Caco-2 (cell line): ENCODE data around the gene SHANK1. TPM values are rescaled to one million over a fixed set of nuclear protein-coding genes. Genes with fewer than 3 reads are reported as not detected.

ENCODE experiments used
- BruUV-seq: library from RNA; stranded (reverse); fragments of 400-500 nt; replicated peaks from 2 replicates; lab custom pipeline; 2021; lab: Mats Ljungman, UMichigan
- CTCF ChIA-PET: fragments of 300-600 bp; sonication (Branson Sonifier 250); formaldehyde crosslinking; loops from one replicate; lab custom pipeline; 2022; ENCODE audit warnings: antibody characterized with exemption; lab: Charles Lee
- POLR2A ChIA-PET: fragments of 300-600 bp; sonication (Branson Sonifier 250); formaldehyde crosslinking; loops from one replicate; lab custom pipeline; 2022; ENCODE audit warnings: antibody characterized with exemption; lab: Charles Lee
- DNase-seq, 2 experiments: peaks; one replicate each; pipeline versions ENCODE4 v3.0.0 to v3.0.0-alpha.2; 2020 to 2022
- H3K27me3 ChIP-seq: replicated peaks from 2 replicates; pipeline ENCODE4 v1.6.0; 2011; ENCODE audit warnings: low read length; ENCODE audit not compliant: control insufficient read depth, insufficient read depth
- H3K36me3 ChIP-seq: 2 replicates; pipeline ENCODE4 v1.5.1; 2011; ENCODE audit warnings: low read length; ENCODE audit not compliant: control insufficient read depth, insufficient read depth
- H3K4me1 ChIP-seq: fragments of 250-450 bp; sonication (Bioruptor Pico); 2 replicates; pipeline ENCODE4 v1.5.1; 2020; ENCODE audit warnings: mild to moderate bottlenecking
- H3K4me3 ChIP-seq: 2 replicates; pipeline ENCODE4 v1.5.1; 2011; ENCODE audit warnings: low read depth, mild to moderate bottlenecking, control low read depth, low read length
- H3K9me3 ChIP-seq: fragments of 250-450 bp; sonication (Bioruptor Pico); 2 replicates; pipeline ENCODE4 v1.5.1; 2020; ENCODE audit warnings: mild to moderate bottlenecking, moderate library complexity
- H3K27ac Mint-ChIP-seq: one replicate; pipeline ENCODE4 v1.8.0; 2022; ENCODE audit warnings: mixed read lengths; ENCODE audit not compliant: unreplicated experiment
- H3K27me3 Mint-ChIP-seq: one replicate; pipeline ENCODE4 v1.8.0; 2022; ENCODE audit warnings: mixed read lengths; ENCODE audit not compliant: insufficient read depth, unreplicated experiment
- H3K36me3 Mint-ChIP-seq: one replicate; pipeline ENCODE4 v1.8.0; 2022; ENCODE audit warnings: mild to moderate bottlenecking, mixed read lengths; ENCODE audit not compliant: insufficient read depth, unreplicated experiment
- H3K4me1 Mint-ChIP-seq: one replicate; pipeline ENCODE4 v1.8.0; 2022; ENCODE audit warnings: low read depth, mixed read lengths; ENCODE audit not compliant: unreplicated experiment
- H3K4me3 Mint-ChIP-seq: one replicate; pipeline ENCODE4 v1.8.0; 2022; ENCODE audit warnings: mild to moderate bottlenecking, moderate library complexity, mixed read lengths; ENCODE audit not compliant: unreplicated experiment
- H3K9me3 Mint-ChIP-seq: one replicate; pipeline ENCODE4 v1.8.0; 2022; ENCODE audit warnings: mixed read lengths; ENCODE audit not compliant: unreplicated experiment
- intact Hi-C: fragments of 100-400 bp; cut with micrococcal nuclease; formaldehyde crosslinking; loops from one replicate; pipeline ENCODE4 v1.10.0; 2022; ENCODE audit not compliant: unreplicated experiment
- total RNA-seq: library from RNA; stranded (reverse); gene quantifications from 2 replicates; pipeline ENCODE4 v1.2.3, GENCODE V29; 2022
- TF ChIP-seq, protein P1 (sequence below), 2 experiments: fragments of 200-600 bp in 1 of 2; IDR thresholded peaks; 1 replicate in 1 of 2; 2 replicates in 1 of 2; pipeline versions ENCODE4 v1.5.1 to v1.8.0; 2011 to 2022; ENCODE audit warnings: antibody characterized with exemption in 1 of 2, control low read depth in 1 of 2, inconsistent platforms in 1 of 2, low read depth in 1 of 2, low read length in 1 of 2, mild to moderate bottlenecking in 1 of 2, moderate library complexity in 1 of 2; ENCODE audit not compliant: insufficient read depth in 1 of 2, severe bottlenecking in 1 of 2, unreplicated experiment in 1 of 2

Gene SHANK1
- total RNA-seq, 1 experiment from 2014 or later, result not detected

DNA sequence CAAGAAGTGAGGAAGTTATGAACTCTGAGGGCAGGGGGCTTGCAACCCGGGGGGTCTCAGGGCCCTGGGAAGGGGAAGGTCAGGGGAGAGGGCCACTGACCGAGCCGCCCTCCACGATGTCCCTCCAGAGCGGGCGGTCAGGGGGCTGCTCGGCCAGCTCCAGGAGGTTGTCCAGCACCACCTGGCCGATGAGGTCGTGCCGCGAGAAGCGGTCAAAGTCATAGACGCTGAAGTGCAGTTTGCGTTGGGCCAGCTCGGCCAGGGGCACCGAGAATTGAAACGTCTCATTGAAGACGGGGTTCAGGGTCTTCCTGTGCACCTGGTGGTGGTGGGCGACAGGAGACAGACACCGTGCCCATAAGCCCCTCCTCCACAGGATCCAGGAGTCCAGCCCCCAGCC, 90.4 kb downstream of the SHANK1 start:
- no peaks in the 10 kb centered on the region for H3K36me3 ChIP-seq
- no TSS peak for BruUV-seq
- no peaks in the 10 kb centered on the region for H3K27me3 ChIP-seq
- Mint-ChIP-seq H3K36me3 (no peaks in the 10 kb centered on the region), H3K27ac (no peak overlapping the region), H3K27me3 (peaks cover 7% of the 10 kb centered on the region), H3K9me3 (no peaks in the 10 kb centered on the region), H3K4me3 (no peak overlapping the region), H3K4me1 (no peaks in the 10 kb centered on the region)
- ChIA-PET POLR2A (no interaction called here), CTCF (interaction anchor here (0.5 kb wide), 1 partner anchor 73 kb away, joined by 3 read pairs; no protein-coding TSS in a partner anchor)
- H3K4me1 ChIP-seq, result no peaks in the 10 kb centered on the region
- DNase-seq, result no peak
- H3K9me3 ChIP-seq, result peaks cover 14% of the 10 kb centered on the region
- no peak overlapping the region for H3K4me3 ChIP-seq
- TF ChIP-seq, protein P1, sequence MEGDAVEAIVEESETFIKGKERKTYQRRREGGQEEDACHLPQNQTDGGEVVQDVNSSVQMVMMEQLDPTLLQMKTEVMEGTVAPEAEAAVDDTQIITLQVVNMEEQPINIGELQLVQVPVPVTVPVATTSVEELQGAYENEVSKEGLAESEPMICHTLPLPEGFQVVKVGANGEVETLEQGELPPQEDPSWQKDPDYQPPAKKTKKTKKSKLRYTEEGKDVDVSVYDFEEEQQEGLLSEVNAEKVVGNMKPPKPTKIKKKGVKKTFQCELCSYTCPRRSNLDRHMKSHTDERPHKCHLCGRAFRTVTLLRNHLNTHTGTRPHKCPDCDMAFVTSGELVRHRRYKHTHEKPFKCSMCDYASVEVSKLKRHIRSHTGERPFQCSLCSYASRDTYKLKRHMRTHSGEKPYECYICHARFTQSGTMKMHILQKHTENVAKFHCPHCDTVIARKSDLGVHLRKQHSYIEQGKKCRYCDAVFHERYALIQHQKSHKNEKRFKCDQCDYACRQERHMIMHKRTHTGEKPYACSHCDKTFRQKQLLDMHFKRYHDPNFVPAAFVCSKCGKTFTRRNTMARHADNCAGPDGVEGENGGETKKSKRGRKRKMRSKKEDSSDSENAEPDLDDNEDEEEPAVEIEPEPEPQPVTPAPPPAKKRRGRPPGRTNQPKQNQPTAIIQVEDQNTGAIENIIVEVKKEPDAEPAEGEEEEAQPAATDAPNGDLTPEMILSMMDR (IDR thresholded peaks at IDR 0.05; ENCODE audit: insufficient read depth in 1 of 2, low read depth in 1 of 2, low read length in 1 of 2, severe bottlenecking in 1 of 2, unreplicated experiment in 1 of 2), result no peak
- intact Hi-C loops, result no loop called here

DNA sequence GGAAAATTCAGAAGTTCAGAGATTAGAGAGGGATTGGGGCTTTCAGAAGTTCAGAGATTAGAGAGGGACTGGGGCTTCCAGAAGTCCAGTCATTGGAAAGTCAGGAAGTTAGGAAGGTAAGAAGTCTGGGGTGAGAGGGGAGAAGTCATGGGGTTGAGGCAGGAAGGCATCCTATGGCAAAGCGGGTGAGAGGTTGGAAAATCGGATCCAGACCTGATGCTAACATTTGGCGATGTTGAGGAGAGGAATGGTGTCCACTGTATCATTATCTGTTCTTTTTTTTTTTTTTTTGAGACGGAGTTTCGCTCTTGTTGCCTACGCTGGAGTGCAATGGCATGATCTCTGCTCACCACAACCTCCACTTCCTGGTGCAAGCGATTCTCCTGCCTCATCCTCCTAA, 91.1 kb downstream of the SHANK1 start:
- BruUV-seq, result no TSS peak
- no peak overlapping the region for H3K4me3 Mint-ChIP-seq
- ChIA-PET CTCF (interaction anchor here (0.6 kb wide), 1 partner anchor 96 kb away, joined by 3 read pairs; no protein-coding TSS in a partner anchor), POLR2A (interaction anchor here (0.5 kb wide), 1 partner anchor 117 kb away, joined by 3 read pairs; no protein-coding TSS in a partner anchor)
- peaks cover 7% of the 10 kb centered on the region for H3K27me3 Mint-ChIP-seq
- TF ChIP-seq, protein P1 (IDR thresholded peaks at IDR 0.05; ENCODE audit: insufficient read depth in 1 of 2, low read depth in 1 of 2, low read length in 1 of 2, severe bottlenecking in 1 of 2, unreplicated experiment in 1 of 2), result no peak
- Histone ChIP-seq H3K4me1 (no peaks in the 10 kb centered on the region), H3K9me3 (peaks cover 7% of the 10 kb centered on the region; the same call in 1 of the 2 replicates), H3K36me3 (no peaks in the 10 kb centered on the region), H3K27me3 (no peaks in the 10 kb centered on the region), H3K4me3 (no peak overlapping the region)
- H3K27ac Mint-ChIP-seq, result no peak overlapping the region
- H3K36me3 Mint-ChIP-seq, result no peaks in the 10 kb centered on the region
- DNase-seq, result no peak
- no peaks in the 10 kb centered on the region for H3K4me1 Mint-ChIP-seq
- intact Hi-C loops, result no loop called here
- no peaks in the 10 kb centered on the region for H3K9me3 Mint-ChIP-seq

DNA sequence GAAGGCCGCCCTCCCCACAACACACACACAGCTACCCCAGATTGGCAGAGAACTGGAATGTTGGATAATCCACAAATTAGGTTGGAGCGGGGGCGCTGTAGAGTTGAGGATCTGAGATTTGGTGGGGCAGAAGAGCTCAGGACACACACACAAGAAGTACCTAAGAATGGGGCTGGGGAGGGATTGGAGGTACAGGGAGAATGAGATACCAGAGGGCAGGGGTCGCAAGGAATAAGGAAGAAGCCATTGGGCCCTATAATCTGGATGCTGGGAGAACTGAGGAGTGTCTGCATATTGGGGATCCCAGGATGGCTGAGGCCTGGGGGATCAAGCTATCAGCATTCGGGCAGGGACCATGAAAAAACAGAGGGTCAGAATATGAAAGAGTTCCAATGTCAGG, 91.5 kb downstream of the SHANK1 start:
- no peak overlapping the region for H3K4me3 ChIP-seq
- H3K27me3 Mint-ChIP-seq, result peaks cover 7% of the 10 kb centered on the region
- POLR2A ChIA-PET, result interaction anchor here (0.5 kb wide), 2 partner anchors 116 to 363 kb away, joined by 3 read pairs; no protein-coding TSS in a partner anchor
- intact Hi-C loops, result no loop called here
- no peak overlapping the region for H3K27ac Mint-ChIP-seq
- H3K36me3 ChIP-seq, result no peaks in the 10 kb centered on the region
- H3K4me1 Mint-ChIP-seq, result no peaks in the 10 kb centered on the region
- no TSS peak for BruUV-seq
- H3K9me3 ChIP-seq, result peaks cover 3% of the 10 kb centered on the region; the same call in 1 of the 2 replicates
- no peak overlapping the region for H3K4me3 Mint-ChIP-seq
- no peaks in the 10 kb centered on the region for H3K9me3 Mint-ChIP-seq
- H3K36me3 Mint-ChIP-seq, result no peaks in the 10 kb centered on the region
- TF ChIP-seq, protein P1 (IDR thresholded peaks at IDR 0.05; ENCODE audit: insufficient read depth in 1 of 2, low read depth in 1 of 2, low read length in 1 of 2, severe bottlenecking in 1 of 2, unreplicated experiment in 1 of 2), result no peak
- no peaks in the 10 kb centered on the region for H3K4me1 ChIP-seq
- DNase-seq, result no peak
- CTCF ChIA-PET, result no interaction called here
- H3K27me3 ChIP-seq, result no peaks in the 10 kb centered on the region
